Panc1 (cell line): Measurements from ENCODE around the gene POLD1.

Experiments used
- POLR2AphosphoS5 ChIP-seq: IDR thresholded peaks from 2 replicates; pipeline ENCODE4 v1.6.1; 2012; ENCODE audit warnings: mild to moderate bottlenecking, low read depth, low read length, moderate library complexity
- TF ChIP-seq, protein P1 (sequence below): fragments of 450-650 bp; IDR thresholded peaks from 2 replicates; pipeline ENCODE4 v1.5.1; 2017; ENCODE audit warnings: mild to moderate bottlenecking
- TF ChIP-seq, protein P2 (sequence below), 2 experiments: IDR thresholded peaks; 2 replicates each; pipeline ENCODE4 v1.6.1; 2011 to 2012; ENCODE audit warnings: low read depth in 2 of 2, control low read depth in 1 of 2, low read length in 1 of 2, mild to moderate bottlenecking in 1 of 2, moderate library complexity in 1 of 2; ENCODE audit not compliant: insufficient read depth in 1 of 2

DNA sequence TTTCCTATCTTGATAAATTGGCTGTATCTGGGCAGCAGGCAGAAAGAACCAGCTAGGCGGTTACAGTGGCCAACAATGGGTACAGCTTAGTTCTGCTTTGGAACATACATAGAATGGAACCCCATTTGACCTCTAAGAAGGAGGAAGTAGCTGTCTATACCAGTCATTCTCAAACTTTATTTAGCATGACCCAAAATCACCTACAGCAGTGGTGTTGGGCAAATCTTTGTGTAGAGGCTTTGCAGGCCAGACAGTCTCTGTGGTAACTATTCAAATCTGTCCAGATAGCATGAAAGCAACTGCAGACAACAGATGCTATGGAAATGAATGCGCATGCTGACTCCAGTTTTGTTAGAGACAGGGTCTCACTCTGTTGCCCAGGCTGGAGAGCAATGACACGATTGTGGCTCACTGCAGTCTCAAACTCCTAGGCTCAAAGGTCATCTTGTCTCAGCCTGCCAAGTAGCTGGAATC, 43.0 kb upstream of the POLD1 start:
- TF ChIP-seq, protein P1, sequence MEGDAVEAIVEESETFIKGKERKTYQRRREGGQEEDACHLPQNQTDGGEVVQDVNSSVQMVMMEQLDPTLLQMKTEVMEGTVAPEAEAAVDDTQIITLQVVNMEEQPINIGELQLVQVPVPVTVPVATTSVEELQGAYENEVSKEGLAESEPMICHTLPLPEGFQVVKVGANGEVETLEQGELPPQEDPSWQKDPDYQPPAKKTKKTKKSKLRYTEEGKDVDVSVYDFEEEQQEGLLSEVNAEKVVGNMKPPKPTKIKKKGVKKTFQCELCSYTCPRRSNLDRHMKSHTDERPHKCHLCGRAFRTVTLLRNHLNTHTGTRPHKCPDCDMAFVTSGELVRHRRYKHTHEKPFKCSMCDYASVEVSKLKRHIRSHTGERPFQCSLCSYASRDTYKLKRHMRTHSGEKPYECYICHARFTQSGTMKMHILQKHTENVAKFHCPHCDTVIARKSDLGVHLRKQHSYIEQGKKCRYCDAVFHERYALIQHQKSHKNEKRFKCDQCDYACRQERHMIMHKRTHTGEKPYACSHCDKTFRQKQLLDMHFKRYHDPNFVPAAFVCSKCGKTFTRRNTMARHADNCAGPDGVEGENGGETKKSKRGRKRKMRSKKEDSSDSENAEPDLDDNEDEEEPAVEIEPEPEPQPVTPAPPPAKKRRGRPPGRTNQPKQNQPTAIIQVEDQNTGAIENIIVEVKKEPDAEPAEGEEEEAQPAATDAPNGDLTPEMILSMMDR, result no peak
- no peak for TF ChIP-seq POLR2AphosphoS5
- TF ChIP-seq, protein P2, sequence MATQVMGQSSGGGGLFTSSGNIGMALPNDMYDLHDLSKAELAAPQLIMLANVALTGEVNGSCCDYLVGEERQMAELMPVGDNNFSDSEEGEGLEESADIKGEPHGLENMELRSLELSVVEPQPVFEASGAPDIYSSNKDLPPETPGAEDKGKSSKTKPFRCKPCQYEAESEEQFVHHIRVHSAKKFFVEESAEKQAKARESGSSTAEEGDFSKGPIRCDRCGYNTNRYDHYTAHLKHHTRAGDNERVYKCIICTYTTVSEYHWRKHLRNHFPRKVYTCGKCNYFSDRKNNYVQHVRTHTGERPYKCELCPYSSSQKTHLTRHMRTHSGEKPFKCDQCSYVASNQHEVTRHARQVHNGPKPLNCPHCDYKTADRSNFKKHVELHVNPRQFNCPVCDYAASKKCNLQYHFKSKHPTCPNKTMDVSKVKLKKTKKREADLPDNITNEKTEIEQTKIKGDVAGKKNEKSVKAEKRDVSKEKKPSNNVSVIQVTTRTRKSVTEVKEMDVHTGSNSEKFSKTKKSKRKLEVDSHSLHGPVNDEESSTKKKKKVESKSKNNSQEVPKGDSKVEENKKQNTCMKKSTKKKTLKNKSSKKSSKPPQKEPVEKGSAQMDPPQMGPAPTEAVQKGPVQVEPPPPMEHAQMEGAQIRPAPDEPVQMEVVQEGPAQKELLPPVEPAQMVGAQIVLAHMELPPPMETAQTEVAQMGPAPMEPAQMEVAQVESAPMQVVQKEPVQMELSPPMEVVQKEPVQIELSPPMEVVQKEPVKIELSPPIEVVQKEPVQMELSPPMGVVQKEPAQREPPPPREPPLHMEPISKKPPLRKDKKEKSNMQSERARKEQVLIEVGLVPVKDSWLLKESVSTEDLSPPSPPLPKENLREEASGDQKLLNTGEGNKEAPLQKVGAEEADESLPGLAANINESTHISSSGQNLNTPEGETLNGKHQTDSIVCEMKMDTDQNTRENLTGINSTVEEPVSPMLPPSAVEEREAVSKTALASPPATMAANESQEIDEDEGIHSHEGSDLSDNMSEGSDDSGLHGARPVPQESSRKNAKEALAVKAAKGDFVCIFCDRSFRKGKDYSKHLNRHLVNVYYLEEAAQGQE (IDR thresholded peaks at IDR 0.05; ENCODE audit: insufficient read depth in 1 of 2, low read depth in 2 of 2, low read length in 1 of 2), result no peak
